ENCODE data around the gene SPATA1. TPM values are rescaled to one million over a fixed set of nuclear protein-coding genes. Genes with fewer than 3 reads are reported as not detected.

SPATA1 gene
- total and polyA plus RNA-seq, 2 donors (not counting 1 experiment from before 2014, with no cell fraction given), result 0.73 to 8.6 TPM

DNA sequence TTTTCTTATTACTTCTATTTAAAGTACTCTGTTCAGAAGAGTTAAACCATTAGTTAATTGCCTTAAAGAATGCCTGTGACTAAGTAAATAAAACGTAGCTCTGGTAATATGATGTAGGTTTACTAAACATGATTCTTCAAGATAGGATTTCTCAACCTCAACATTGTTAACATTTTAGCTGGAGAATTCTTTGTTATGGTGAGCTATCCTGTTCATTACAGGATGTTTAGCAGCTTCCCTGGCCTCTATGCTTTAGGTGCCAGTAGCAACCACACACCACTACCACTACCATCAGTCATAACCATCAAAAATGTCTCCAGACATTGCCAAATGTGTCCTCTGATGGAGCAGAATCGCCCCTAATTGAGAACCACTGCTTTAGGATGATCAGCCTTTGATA lies 16.4 kb upstream of the SPATA1 start:
- ChIA-PET POLR2A (no interaction called here), CTCF (interaction anchor here (1.0 kb wide), 1 partner anchor 15 kb away, joined by 3 read pairs; no protein-coding TSS in a partner anchor)
- Histone ChIP-seq H3K9me3 (ENCODE audit: control extremely low read depth in 1 of 3, control insufficient read depth in 2 of 3, insufficient read depth in 1 of 3, low read length in 2 of 3) (no peaks in the 10 kb centered on the region), H3K36me3 (replicated peaks in 1 of 2; ENCODE audit: control extremely low read depth in 1 of 2, control insufficient read depth in 1 of 2, extremely low read depth in 1 of 2, insufficient read depth in 2 of 2, low read length in 1 of 2) (peaks cover 18 to 55% of the 10 kb centered on the region in 2 experiments), H3K4me2 (replicated peaks; ENCODE audit: low read depth, low read length, poor library complexity, severe bottlenecking) (no peak overlapping the region), H3K27ac (ENCODE audit: low read length in 2 of 2) (no peak overlapping the region), H3K79me2 (ENCODE audit: control insufficient read depth, insufficient read depth, low read length) (peaks cover 22% of the 10 kb centered on the region), H3K4me1 (ENCODE audit: control insufficient read depth in 2 of 2, insufficient read depth in 2 of 2, low read length in 2 of 2) (no peaks in the 10 kb centered on the region), H4K20me1 (ENCODE audit: control insufficient read depth, insufficient read depth, low read length, poor library complexity, severe bottlenecking) (peaks cover 31% of the 10 kb centered on the region), H3K4me3 (ENCODE audit: control extremely low read depth in 1 of 5, extremely low read depth in 1 of 5, insufficient read depth in 1 of 5, low read depth in 2 of 5, low read length in 4 of 5) (no peak overlapping the region), H2AFZ (ENCODE audit: insufficient read depth, low read depth, low read length, poor library complexity, severe bottlenecking) (no peak overlapping the region), H3K9ac (ENCODE audit: low read length) (no peak overlapping the region), H3K27me3 (replicated peaks in 1 of 4; ENCODE audit: control extremely low read depth in 1 of 4, control insufficient read depth in 3 of 4, insufficient read depth in 4 of 4, low read length in 3 of 4) (no peaks in the 10 kb centered on the region)
- no peak for TF ChIP-seq EZH2 (IDR thresholded peaks at IDR 0.05; ENCODE audit: borderline replicate concordance, insufficient read depth, low read depth, low read length, poor library complexity, severe bottlenecking)
- TF ChIP-seq CTCF (IDR thresholded peaks at IDR 0.05), result no peak
- Mint-ChIP-seq H3K9me3 (ENCODE audit: insufficient read depth) (no peaks in the 10 kb centered on the region), H3K27me3 (no peaks in the 10 kb centered on the region), H3K4me3 (no peak overlapping the region), H3K27ac (no peak overlapping the region), H3K4me1 (peaks cover 12% of the 10 kb centered on the region)
- no peak for DNase-seq
- intact Hi-C loops (cut with micrococcal nuclease), result no loop called here
- no CpG with 5 or more reads among the region's 2 CpGs for WGBS (ENCODE audit: insufficient coverage)
- ATAC-seq (ENCODE audit: low read depth), result no peak

- Histone ChIP-seq H3K79me2 (ENCODE audit: control insufficient read depth, insufficient read depth, low read length) (no peaks in the 10 kb centered on the region), H3K4me2 (replicated peaks; ENCODE audit: low read depth, low read length, poor library complexity, severe bottlenecking) (no peak overlapping the region), H2AFZ (ENCODE audit: insufficient read depth, low read depth, low read length, poor library complexity, severe bottlenecking) (no peak overlapping the region), H3K9ac (ENCODE audit: low read length) (no peak overlapping the region), H3K4me1 (ENCODE audit: control insufficient read depth in 2 of 2, insufficient read depth in 2 of 2, low read length in 2 of 2) (peaks cover 1 to 3% of the 10 kb centered on the region in 2 donors), H3K27me3 (replicated peaks in 1 of 4; ENCODE audit: control extremely low read depth in 1 of 4, control insufficient read depth in 3 of 4, insufficient read depth in 4 of 4, low read length in 3 of 4) (no peaks in the 10 kb centered on the region), H3K4me3 (ENCODE audit: control extremely low read depth in 1 of 5, extremely low read depth in 1 of 5, insufficient read depth in 1 of 5, low read depth in 2 of 5, low read length in 4 of 5) (no peak overlapping the region), H4K20me1 (ENCODE audit: control insufficient read depth, insufficient read depth, low read length, poor library complexity, severe bottlenecking) (peaks cover 14% of the 10 kb centered on the region), H3K36me3 (replicated peaks in 1 of 2; ENCODE audit: control extremely low read depth in 1 of 2, control insufficient read depth in 1 of 2, extremely low read depth in 1 of 2, insufficient read depth in 2 of 2, low read length in 1 of 2) (peaks cover 11 to 74% of the 10 kb centered on the region in 2 experiments), H3K27ac (ENCODE audit: low read length in 2 of 2) (no peak overlapping the region), H3K9me3 (ENCODE audit: control extremely low read depth in 1 of 3, control insufficient read depth in 2 of 3, insufficient read depth in 1 of 3, low read length in 2 of 3) (no peaks in the 10 kb centered on the region)
- H3K27ac Mint-ChIP-seq, result no peak overlapping the region
- H3K4me1 Mint-ChIP-seq, result peaks cover 2% of the 10 kb centered on the region
- DNase-seq (no peak), ATAC-seq (ENCODE audit: low read depth) (no peak)
- WGBS (ENCODE audit: insufficient coverage), result no CpG with 5 or more reads among the region's 1 CpG
- TF ChIP-seq CTCF (IDR thresholded peaks at IDR 0.05) (no peak), EZH2 (IDR thresholded peaks at IDR 0.05; ENCODE audit: borderline replicate concordance, insufficient read depth, low read depth, low read length, poor library complexity, severe bottlenecking) (no peak)
- ChIA-PET POLR2A (no interaction called here), CTCF (no interaction called here)
- no peak overlapping the region for H3K4me3 Mint-ChIP-seq
- no peaks in the 10 kb centered on the region for H3K9me3 Mint-ChIP-seq (ENCODE audit: insufficient read depth)
- no peaks in the 10 kb centered on the region for H3K27me3 Mint-ChIP-seq
- intact Hi-C loops (cut with micrococcal nuclease), result no loop called here
Measured at GRCh38 chr1:84492726-84493125, 13.5 kb upstream of the SPATA1 start.

Measured in B cell (primary cell).